ENCODE results near the gene GPR137B.

GPR137B gene

DNA sequence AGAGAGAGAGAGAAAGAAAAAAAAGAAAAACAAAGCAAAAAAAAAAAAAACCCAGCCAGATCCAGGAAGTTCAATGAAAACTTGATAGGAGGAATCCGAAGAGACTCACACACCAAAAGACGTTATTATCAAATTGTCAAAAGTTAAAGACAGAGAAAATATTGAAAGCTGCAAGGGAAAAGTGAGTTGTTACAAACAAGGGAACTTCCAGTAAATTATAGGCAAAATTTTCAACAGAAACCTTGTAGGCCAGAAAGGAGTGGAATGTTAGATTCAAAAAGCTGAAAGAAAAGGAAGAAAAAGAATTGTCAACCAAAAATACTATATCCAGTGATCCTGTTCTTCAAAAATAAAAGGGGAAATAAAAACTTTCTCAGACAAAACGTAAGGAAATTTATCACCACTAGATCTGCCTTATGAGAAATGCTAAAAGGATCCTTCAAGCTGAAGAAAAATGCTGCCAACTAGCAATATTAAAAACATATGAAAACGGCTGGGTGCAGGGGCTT is 115.8 kb downstream of the GPR137B start:
- no peak for DNase-seq (ENCODE audit: low read depth)
- no peak overlapping the region for H3K4me3 ChIP-seq (ENCODE audit: low read length)
- TF ChIP-seq, protein P1, sequence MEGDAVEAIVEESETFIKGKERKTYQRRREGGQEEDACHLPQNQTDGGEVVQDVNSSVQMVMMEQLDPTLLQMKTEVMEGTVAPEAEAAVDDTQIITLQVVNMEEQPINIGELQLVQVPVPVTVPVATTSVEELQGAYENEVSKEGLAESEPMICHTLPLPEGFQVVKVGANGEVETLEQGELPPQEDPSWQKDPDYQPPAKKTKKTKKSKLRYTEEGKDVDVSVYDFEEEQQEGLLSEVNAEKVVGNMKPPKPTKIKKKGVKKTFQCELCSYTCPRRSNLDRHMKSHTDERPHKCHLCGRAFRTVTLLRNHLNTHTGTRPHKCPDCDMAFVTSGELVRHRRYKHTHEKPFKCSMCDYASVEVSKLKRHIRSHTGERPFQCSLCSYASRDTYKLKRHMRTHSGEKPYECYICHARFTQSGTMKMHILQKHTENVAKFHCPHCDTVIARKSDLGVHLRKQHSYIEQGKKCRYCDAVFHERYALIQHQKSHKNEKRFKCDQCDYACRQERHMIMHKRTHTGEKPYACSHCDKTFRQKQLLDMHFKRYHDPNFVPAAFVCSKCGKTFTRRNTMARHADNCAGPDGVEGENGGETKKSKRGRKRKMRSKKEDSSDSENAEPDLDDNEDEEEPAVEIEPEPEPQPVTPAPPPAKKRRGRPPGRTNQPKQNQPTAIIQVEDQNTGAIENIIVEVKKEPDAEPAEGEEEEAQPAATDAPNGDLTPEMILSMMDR (conservative IDR thresholded peaks at IDR 0.05; ENCODE audit: low read length), result no peak

Data from AG10803 (cell line).